ENCODE data around the gene RALA.

Gene RALA, protein sequence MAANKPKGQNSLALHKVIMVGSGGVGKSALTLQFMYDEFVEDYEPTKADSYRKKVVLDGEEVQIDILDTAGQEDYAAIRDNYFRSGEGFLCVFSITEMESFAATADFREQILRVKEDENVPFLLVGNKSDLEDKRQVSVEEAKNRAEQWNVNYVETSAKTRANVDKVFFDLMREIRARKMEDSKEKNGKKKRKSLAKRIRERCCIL

GRCh38 chr7:39623047-39623731 is at the start of gene RALA:
Gene RALA (plus strand): TSS chr7:39623572. CDS start chr7:39686668, 63,096 bp downstream.
- in situ Hi-C loops (cut with MboI; ENCODE audit: low sequenced_read_pairs, unreplicated experiment) = no loop called here
- TF ChIP-seq, protein P1, sequence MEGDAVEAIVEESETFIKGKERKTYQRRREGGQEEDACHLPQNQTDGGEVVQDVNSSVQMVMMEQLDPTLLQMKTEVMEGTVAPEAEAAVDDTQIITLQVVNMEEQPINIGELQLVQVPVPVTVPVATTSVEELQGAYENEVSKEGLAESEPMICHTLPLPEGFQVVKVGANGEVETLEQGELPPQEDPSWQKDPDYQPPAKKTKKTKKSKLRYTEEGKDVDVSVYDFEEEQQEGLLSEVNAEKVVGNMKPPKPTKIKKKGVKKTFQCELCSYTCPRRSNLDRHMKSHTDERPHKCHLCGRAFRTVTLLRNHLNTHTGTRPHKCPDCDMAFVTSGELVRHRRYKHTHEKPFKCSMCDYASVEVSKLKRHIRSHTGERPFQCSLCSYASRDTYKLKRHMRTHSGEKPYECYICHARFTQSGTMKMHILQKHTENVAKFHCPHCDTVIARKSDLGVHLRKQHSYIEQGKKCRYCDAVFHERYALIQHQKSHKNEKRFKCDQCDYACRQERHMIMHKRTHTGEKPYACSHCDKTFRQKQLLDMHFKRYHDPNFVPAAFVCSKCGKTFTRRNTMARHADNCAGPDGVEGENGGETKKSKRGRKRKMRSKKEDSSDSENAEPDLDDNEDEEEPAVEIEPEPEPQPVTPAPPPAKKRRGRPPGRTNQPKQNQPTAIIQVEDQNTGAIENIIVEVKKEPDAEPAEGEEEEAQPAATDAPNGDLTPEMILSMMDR (IDR thresholded peaks at IDR 0.05; ENCODE audit: borderline replicate concordance, control extremely low read depth, extremely low read depth, insufficient read depth, missing control alignments) = no peak
- peak; percentile 96 for DNase-seq (ENCODE audit: low spot score)

GRCh38 chr7:39574673-39575349 is 48.6 kb upstream of the RALA start:
- TF ChIP-seq, protein P1 (IDR thresholded peaks at IDR 0.05; ENCODE audit: borderline replicate concordance, control extremely low read depth, extremely low read depth, insufficient read depth, missing control alignments) = no peak

GRCh38 chr7:39577229-39577874 is 46.0 kb upstream of the RALA start:
- in situ Hi-C loops (cut with MboI; ENCODE audit: low sequenced_read_pairs, unreplicated experiment) = loop anchor here (25.0 kb wide), 1 partner anchor 485 kb away; no protein-coding TSS in a partner anchor
- TF ChIP-seq, protein P1 (IDR thresholded peaks at IDR 0.05; ENCODE audit: borderline replicate concordance, control extremely low read depth, extremely low read depth, insufficient read depth, missing control alignments) = no peak
- DNase-seq (ENCODE audit: low spot score) = no peak

More at GRCh38 chr7:39574673-39575349, 48.6 kb upstream of the RALA start:
- DNase-seq (ENCODE audit: low spot score) = no peak
- in situ Hi-C loops (cut with MboI; ENCODE audit: low sequenced_read_pairs, unreplicated experiment) = loop anchor here (25.0 kb wide), 1 partner anchor 487 kb away; no protein-coding TSS in a partner anchor

- DNase-seq (ENCODE audit: low spot score) = peak; percentile 82
- in situ Hi-C loops (cut with MboI; ENCODE audit: low sequenced_read_pairs, unreplicated experiment) = loop anchor here (5.0 to 25.0 kb wide), 2 partner anchors 162 to 482 kb away; no protein-coding TSS in a partner anchor
- TF ChIP-seq, protein P1 (IDR thresholded peaks at IDR 0.05; ENCODE audit: borderline replicate concordance, control extremely low read depth, extremely low read depth, insufficient read depth, missing control alignments) = peak; percentile 83
Measured at GRCh38 chr7:39580149-39580874, 43.1 kb upstream of the RALA start.

- in situ Hi-C loops (cut with MboI; ENCODE audit: low sequenced_read_pairs, unreplicated experiment) = loop anchor here (5.0 to 25.0 kb wide), 2 partner anchors 160 to 480 kb away; no protein-coding TSS in a partner anchor
- TF ChIP-seq, protein P1 (IDR thresholded peaks at IDR 0.05; ENCODE audit: borderline replicate concordance, control extremely low read depth, extremely low read depth, insufficient read depth, missing control alignments) = no peak
- DNase-seq (ENCODE audit: low spot score) = no peak
Measured at GRCh38 chr7:39582536-39582935, 40.8 kb upstream of the RALA start.

Measured in GM13976 (cell line).